HT-29 (cell line): Measurements from ENCODE around the gene SMCHD1. TPM values are rescaled to one million over a fixed set of nuclear protein-coding genes. Genes with fewer than 3 reads are reported as not detected.
"Not testable (repeated sequence)": the region's sequence is repeated elsewhere in the genome, so short reads cannot be mapped to it uniquely, and the experiment has no call there.

ENCODE experiments used
- DNase-seq: peaks from one replicate; pipeline ENCODE4 v3.0.0-alpha.2; 2015; ENCODE audit warnings: low spot score
- total RNA-seq: library from RNA; depleted of rRNA; stranded (reverse); fragments of >200 nt; shearing (Covaris generic); gene quantifications from 2 replicates; pipeline ENCODE4 v1.2.3, GENCODE V29; 2014

The SMCHD1 gene
- total RNA-seq, 1 experiment from 2014 or later: 35.1 TPM

- no peak for DNase-seq
Observed at GRCh38 chr18:2716394-2717326, 61.1 kb downstream of the SMCHD1 start.

DNA sequence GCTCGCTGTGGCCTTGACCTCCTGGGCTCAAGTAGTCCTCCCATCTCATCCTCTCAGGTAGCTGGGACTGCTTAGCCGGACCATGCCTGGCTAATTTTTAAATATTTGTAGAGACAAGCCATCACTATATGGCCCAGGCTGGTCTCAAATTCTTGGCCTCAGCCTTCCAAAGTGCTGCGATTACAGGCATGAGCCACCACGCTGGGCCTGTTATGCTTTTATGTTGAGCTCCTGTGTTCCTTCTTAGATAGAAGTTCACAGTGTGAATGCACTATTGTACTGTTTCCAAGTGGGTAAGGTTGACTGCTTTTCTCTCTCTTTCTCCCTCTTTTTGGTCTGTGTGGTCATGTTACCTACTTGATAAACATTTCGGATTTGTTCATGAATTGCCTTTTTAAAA lies 61.9 kb downstream of the SMCHD1 start:
- no peak for DNase-seq

DNA sequence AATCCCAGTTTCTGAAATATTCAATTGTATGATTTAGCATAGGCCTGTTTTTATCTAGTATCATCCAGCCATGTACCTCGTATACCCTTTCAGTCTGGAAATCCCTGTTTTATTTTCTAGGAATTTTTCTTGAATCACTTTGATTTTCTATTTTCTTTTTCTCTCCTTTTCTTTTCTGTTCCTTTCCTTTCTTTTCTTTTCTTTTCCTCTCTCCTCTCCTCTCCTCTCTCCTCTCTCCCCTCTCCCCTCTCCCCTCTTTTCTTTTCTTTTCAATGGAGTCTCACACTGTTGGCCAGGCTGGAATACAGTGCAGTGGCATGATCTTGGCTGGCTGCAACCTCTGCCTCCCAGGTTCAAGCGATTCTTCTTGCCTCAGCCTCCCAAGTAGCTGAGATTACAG lies 63.5 kb downstream of the SMCHD1 start:
- DNase-seq: no peak

GRCh38 chr18:2723207-2723606 lies 67.7 kb downstream of the SMCHD1 start:
- no peak for DNase-seq

GRCh38 chr18:2729757-2730156 lies 74.2 kb downstream of the SMCHD1 start:
- DNase-seq: no peak

DNA sequence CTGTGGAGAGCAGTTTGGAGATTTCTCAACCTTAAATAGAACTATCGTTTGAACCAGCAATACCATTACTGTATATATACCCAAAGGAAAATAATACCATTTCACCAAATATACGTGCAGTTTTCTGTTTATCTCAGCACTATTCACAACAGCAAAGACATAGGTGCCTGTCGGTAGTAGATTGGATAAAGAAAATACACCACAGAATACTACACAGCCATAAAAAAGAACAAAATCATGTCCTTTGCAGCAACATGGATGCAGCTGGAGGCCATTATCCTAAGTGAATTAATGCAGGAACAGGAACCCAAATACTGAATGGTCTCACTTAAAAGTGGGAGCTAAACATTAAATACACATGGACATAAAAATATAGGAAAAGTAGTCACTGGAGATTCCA lies 81.3 kb downstream of the SMCHD1 start:
- DNase-seq: no peak

DNA sequence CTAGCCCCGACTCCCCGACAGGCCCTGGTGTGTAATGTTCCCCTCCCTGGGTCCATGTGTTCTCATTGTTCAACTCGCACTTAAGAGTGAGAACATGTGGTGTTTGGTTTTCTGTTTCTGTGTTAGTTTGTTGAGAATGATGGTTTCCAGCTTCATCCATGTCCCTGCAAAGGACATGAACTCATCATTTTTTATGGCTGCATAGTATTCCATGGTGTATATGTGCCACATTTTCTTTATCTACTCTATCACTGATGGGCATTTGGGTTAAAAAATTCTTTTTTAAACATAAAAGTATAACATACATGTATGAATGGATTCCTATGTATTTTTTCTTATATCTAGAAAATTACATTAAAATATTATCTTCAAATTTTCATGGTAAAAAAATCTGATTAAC lies 84.6 kb downstream of the SMCHD1 start:
- DNase-seq: not testable (repeated sequence)

GRCh38 chr18:2746274-2746673 lies 90.7 kb downstream of the SMCHD1 start:
- no peak for DNase-seq

GRCh38 chr18:2758309-2758708 lies 102.8 kb downstream of the SMCHD1 start:
- peak; percentile 36 for DNase-seq

GRCh38 chr18:2774669-2775068 lies 119.1 kb downstream of the SMCHD1 start:
- DNase-seq: no peak

GRCh38 chr18:2776601-2777000 lies 121.1 kb downstream of the SMCHD1 start:
- no peak for DNase-seq

DNA sequence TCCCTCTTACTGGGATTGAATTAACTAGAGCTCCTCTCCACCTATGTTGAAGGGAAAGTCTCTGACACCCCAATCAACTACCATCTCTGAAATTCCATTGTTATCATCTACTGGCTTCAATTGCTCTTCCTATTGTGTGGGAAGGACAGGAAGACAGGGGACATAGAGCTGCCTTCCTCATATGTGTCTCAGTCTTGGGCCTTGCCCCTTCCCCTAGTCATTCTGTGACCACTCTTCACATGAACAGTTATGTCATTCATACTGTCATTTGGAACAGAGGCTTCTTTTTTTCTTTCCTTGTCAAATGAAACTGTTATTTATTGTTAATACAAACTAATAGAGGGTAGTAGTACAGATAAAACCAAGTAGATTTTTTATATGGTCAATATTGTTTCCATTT lies 121.7 kb downstream of the SMCHD1 start:
- DNase-seq: no peak

GRCh38 chr18:2780750-2781149 lies 125.2 kb downstream of the SMCHD1 start:
- DNase-seq: no peak

DNA sequence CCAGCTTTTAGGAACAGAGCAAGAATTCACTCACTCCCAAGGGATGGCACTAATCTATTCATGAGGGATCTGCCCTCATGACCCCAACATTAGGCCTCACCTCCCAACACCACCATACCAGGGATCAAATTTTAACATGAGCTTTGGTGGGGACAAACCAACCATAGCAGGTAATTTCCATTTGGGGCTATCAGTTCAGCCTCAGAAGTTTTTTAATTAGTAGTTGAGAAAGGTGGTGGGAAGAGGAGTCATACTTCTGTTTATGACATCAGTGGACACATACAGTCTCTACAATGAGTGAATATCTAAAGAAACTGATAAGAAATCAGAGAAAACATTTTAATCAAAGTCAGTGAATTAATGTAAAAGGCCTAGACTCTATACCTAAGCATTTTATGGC lies 131.7 kb downstream of the SMCHD1 start:
- DNase-seq: no peak

- DNase-seq: no peak
Observed at GRCh38 chr18:2792395-2792794, 136.9 kb downstream of the SMCHD1 start.

DNA sequence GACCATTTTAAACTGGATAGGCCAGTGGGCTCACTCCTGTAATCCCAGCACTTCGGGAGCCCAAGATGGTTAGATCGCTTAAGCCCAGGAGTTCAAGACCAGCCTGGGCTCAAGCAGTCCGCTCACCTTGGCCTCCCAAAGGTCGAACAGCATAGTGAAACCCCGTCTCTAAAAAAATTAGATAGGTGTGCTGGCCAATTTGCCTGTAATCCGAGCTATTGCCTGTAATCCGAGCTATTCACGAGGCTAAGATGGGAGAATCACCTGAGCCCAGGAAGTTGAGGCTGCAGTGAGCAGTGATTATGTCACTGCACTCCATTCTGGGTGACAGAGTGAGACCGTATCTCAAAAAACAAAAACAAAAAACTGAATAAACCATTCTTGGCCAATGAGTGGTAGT lies 138.6 kb downstream of the SMCHD1 start:
- no peak for DNase-seq

GRCh38 chr18:2797951-2798350 lies 142.4 kb downstream of the SMCHD1 start:
- DNase-seq: no peak

GRCh38 chr18:2799369-2799768 lies 143.8 kb downstream of the SMCHD1 start:
- DNase-seq: no peak

GRCh38 chr18:2805970-2806943 lies 150.7 kb downstream of the SMCHD1 start:
- no peak for DNase-seq

- DNase-seq: not testable (repeated sequence)
Observed at GRCh38 chr18:2808640-2809039, 153.1 kb downstream of the SMCHD1 start.

GRCh38 chr18:2809666-2810183 lies 154.2 kb downstream of the SMCHD1 start:
- DNase-seq: not testable (repeated sequence)

GRCh38 chr18:2811416-2811815 lies 155.9 kb downstream of the SMCHD1 start:
- no peak for DNase-seq
